HL-60 (cell line): Measurements from ENCODE around the gene SNX30.

Experiments
- CTCF ChIP-seq: IDR thresholded peaks from one replicate; pipeline ENCODE4 v1.5.1; 2011; ENCODE audit warnings: low read length, control low read depth, inconsistent platforms; ENCODE audit not compliant: insufficient read depth
- POLR2AphosphoS5 ChIP-seq: IDR thresholded peaks from 2 replicates; pipeline ENCODE4 v1.6.1; 2012; ENCODE audit warnings: low read depth
- REST ChIP-seq: IDR thresholded peaks from 2 replicates; pipeline ENCODE4 v1.6.1; 2012; ENCODE audit warnings: low read depth; ENCODE audit not compliant: insufficient replicate concordance

GRCh38 chr9:112894699-112895098 is 144.1 kb downstream of the SNX30 start:
- TF ChIP-seq CTCF (no peak), POLR2AphosphoS5 (no peak), REST (no peak)
